ENCODE measurements around the gene GDF15.

GRCh38 chr19:18429717-18430416 lies 43.9 kb downstream of the GDF15 start:
- no peak for TF ChIP-seq BACH2 (CRISPR knock-in tag; IDR thresholded peaks at IDR 0.05; ENCODE audit: borderline replicate concordance)
- no peak for TF ChIP-seq GLIS3 (CRISPR knock-in tag; IDR thresholded peaks at IDR 0.05)
- no peak for TF ChIP-seq ZNF565 (CRISPR knock-in tag; conservative IDR thresholded peaks at IDR 0.05; ENCODE audit: low read depth)
- TF ChIP-seq TCF4 (CRISPR knock-in tag; IDR thresholded peaks at IDR 0.05; ENCODE audit: borderline replicate concordance): no peak
- TF ChIP-seq ZFP3 (CRISPR knock-in tag; IDR thresholded peaks at IDR 0.05): no peak
- no peak for TF ChIP-seq OSR1 (CRISPR knock-in tag; IDR thresholded peaks at IDR 0.05)
- TF ChIP-seq ARNTL (CRISPR knock-in tag; IDR thresholded peaks at IDR 0.05; ENCODE audit: borderline replicate concordance, low read depth): no peak
- no peak for TF ChIP-seq PATZ1 (CRISPR knock-in tag; IDR thresholded peaks at IDR 0.05; ENCODE audit: borderline replicate concordance)
- no peak for TF ChIP-seq TSHZ2 (CRISPR knock-in tag; IDR thresholded peaks at IDR 0.05)
- TF ChIP-seq RARB (CRISPR knock-in tag; IDR thresholded peaks at IDR 0.05): no peak
- no peak for TF ChIP-seq TOX (CRISPR knock-in tag; IDR thresholded peaks at IDR 0.05; ENCODE audit: borderline replicate concordance)
- no peak for TF ChIP-seq PPARA (CRISPR knock-in tag; IDR thresholded peaks at IDR 0.05; ENCODE audit: borderline replicate concordance)

Data from SK-N-SH treated with all-trans-retinoic acid at 6 μM for 48 hours (cell line).